Measurements from ENCODE around the gene DCAF5.
"Not testable (repeated sequence)": the region's sequence is repeated elsewhere in the genome, so short reads cannot be mapped to it uniquely, and the experiment has no call there.

Gene DCAF5

DNA sequence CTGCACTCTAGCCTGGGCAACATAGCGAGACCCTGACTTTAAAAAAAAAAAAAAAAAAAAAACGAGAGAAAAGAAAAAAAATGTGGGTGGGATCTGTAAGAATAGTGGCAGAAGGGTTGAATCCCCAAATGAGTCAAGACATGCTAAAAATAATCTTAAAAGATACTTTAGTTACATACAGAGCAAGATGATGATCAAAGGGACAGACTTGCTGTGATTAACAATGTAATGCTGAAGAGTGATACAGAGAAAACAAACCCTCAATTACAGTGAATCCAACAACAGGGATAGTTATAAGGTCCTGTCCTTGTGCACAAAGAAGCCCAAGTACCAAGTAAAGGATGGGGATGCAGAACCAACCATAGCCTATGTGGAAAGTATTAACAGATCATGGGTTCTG, 80.3 kb downstream of the DCAF5 start:
- no peak overlapping the region for H3K9ac ChIP-seq (ENCODE audit: low read depth, low read length, poor library complexity, severe bottlenecking)
- no peaks in the 10 kb centered on the region for H3K9me3 ChIP-seq (ENCODE audit: insufficient read depth, low read depth, low read length)
- TF ChIP-seq, protein P1, sequence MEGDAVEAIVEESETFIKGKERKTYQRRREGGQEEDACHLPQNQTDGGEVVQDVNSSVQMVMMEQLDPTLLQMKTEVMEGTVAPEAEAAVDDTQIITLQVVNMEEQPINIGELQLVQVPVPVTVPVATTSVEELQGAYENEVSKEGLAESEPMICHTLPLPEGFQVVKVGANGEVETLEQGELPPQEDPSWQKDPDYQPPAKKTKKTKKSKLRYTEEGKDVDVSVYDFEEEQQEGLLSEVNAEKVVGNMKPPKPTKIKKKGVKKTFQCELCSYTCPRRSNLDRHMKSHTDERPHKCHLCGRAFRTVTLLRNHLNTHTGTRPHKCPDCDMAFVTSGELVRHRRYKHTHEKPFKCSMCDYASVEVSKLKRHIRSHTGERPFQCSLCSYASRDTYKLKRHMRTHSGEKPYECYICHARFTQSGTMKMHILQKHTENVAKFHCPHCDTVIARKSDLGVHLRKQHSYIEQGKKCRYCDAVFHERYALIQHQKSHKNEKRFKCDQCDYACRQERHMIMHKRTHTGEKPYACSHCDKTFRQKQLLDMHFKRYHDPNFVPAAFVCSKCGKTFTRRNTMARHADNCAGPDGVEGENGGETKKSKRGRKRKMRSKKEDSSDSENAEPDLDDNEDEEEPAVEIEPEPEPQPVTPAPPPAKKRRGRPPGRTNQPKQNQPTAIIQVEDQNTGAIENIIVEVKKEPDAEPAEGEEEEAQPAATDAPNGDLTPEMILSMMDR (conservative IDR thresholded peaks at IDR 0.05; ENCODE audit: low read length), result no peak
- no peak for TF ChIP-seq EZH2phosphoT487 (IDR thresholded peaks at IDR 0.05; ENCODE audit: borderline replicate concordance)
- H3K4me2 ChIP-seq (ENCODE audit: low read depth, low read length, poor library complexity, severe bottlenecking), result no peak overlapping the region
- no peaks in the 10 kb centered on the region for H3K9me2 ChIP-seq (replicated peaks; ENCODE audit: low read depth, low read length)
- no peaks in the 10 kb centered on the region for H3K79me2 ChIP-seq (ENCODE audit: insufficient read depth, low read length)
- no peak overlapping the region for H3K4me3 ChIP-seq (ENCODE audit: low read length, poor library complexity, severe bottlenecking)
- no peaks in the 10 kb centered on the region for H3K27me3 ChIP-seq (ENCODE audit: insufficient read depth, low read length, poor library complexity, severe bottlenecking)
- no peaks in the 10 kb centered on the region for H3K4me1 ChIP-seq (ENCODE audit: insufficient read depth, low read length, poor library complexity, severe bottlenecking)
- peaks cover 72% of the 10 kb centered on the region; the same call in 1 of the 2 replicates for H3K36me3 ChIP-seq (ENCODE audit: insufficient read depth, low read length)
- no peak overlapping the region for H2AFZ ChIP-seq (ENCODE audit: low read length)
- H3F3A ChIP-seq (ENCODE audit: low read depth), result no peaks in the 10 kb centered on the region
- no peaks in the 10 kb centered on the region for H4K20me1 ChIP-seq (ENCODE audit: insufficient read depth, low read length, poor library complexity, severe bottlenecking)

DNA sequence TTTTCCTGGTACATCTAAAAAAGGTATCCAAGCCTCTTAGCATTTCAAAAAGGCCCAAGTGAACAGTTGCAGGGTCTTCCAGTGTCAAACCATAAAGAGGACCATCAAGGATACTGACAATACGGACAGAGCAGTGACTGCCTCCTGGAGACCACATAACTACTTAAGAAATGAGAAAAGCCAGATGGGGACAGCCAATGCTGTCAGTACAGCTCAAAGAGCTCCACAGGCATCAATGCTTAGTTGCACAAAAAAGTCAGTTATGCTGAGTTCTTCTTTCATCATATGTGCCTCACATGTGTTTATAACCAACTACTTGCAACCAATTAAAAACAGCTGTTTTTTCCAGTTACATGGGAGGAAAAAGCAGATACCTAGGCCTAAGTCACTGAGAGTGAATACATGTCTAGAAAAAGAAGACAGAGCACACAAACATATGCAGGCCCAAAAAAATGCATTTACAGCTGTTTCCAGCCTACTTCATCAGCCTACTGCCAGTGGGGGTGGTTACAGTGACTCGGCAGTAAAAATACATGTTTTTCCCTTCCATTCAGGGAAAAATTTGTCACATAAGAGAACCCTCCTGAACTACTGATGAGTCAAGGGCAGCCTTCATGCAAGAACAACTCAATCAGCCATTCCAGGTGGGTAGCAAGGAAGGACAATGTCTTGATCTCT, 84.0 kb downstream of the DCAF5 start:
- Histone ChIP-seq H3K9me2 (replicated peaks; ENCODE audit: low read depth, low read length) (no peaks in the 10 kb centered on the region), H3K4me2 (ENCODE audit: low read depth, low read length, poor library complexity, severe bottlenecking) (no peak overlapping the region), H2AFZ (ENCODE audit: low read length) (no peak overlapping the region), H3K36me3 (ENCODE audit: insufficient read depth, low read length) (peaks cover 74% of the 10 kb centered on the region; the same call in 1 of the 2 replicates), H3F3A (ENCODE audit: low read depth) (no peaks in the 10 kb centered on the region), H3K4me3 (ENCODE audit: low read length, poor library complexity, severe bottlenecking) (no peak overlapping the region), H3K79me2 (ENCODE audit: insufficient read depth, low read length) (no peaks in the 10 kb centered on the region), H3K4me1 (ENCODE audit: insufficient read depth, low read length, poor library complexity, severe bottlenecking) (no peaks in the 10 kb centered on the region), H4K20me1 (ENCODE audit: insufficient read depth, low read length, poor library complexity, severe bottlenecking) (no peaks in the 10 kb centered on the region), H3K9me3 (ENCODE audit: insufficient read depth, low read depth, low read length) (no peaks in the 10 kb centered on the region), H3K9ac (ENCODE audit: low read depth, low read length, poor library complexity, severe bottlenecking) (no peak overlapping the region), H3K27me3 (ENCODE audit: insufficient read depth, low read length, poor library complexity, severe bottlenecking) (no peaks in the 10 kb centered on the region)
- TF ChIP-seq, protein P1 (conservative IDR thresholded peaks at IDR 0.05; ENCODE audit: low read length), result no peak
- no peak for TF ChIP-seq EZH2phosphoT487 (IDR thresholded peaks at IDR 0.05; ENCODE audit: borderline replicate concordance)

DNA sequence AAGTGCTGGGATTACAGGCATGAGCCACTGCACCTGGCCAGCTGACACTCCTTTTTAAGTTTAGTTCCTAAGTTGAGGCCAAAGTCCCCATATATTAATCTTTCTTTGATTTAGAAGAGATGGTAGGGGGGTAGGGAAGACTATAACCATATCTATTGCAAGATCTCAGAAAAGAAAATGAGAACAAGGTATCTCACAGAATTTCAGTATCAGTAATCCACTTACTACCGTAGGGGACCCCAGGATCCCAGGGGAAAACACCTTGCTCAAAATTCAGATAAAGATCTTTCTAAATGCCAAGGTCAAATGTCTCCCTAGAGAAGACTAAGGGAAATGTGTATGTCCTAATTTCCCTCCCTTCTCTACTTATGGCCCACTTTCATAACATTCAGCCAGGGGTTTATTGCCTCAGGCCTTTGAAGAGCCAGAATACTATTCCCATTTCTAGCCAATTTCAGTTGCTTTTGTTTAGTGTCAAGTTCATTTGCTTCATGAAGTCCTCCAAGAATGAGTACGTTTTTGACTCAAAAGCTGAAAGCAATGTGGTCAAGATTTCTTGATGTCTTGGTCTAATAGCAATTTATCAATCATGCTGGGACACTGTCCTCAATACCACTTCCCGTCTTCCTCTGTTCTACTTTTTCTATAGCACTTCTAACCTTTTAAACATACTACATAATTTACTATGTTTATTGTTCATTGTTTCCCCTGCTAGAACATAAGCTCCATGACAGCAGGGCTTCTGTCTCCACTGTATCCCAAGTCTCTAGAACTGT, 86.3 kb downstream of the DCAF5 start:
- Histone ChIP-seq H2AFZ (ENCODE audit: low read length) (no peak overlapping the region), H3K4me3 (ENCODE audit: low read length, poor library complexity, severe bottlenecking) (no peak overlapping the region), H3K9ac (ENCODE audit: low read depth, low read length, poor library complexity, severe bottlenecking) (no peak overlapping the region), H3K27me3 (ENCODE audit: insufficient read depth, low read length, poor library complexity, severe bottlenecking) (no peaks in the 10 kb centered on the region), H3K4me1 (ENCODE audit: insufficient read depth, low read length, poor library complexity, severe bottlenecking) (no peaks in the 10 kb centered on the region), H4K20me1 (ENCODE audit: insufficient read depth, low read length, poor library complexity, severe bottlenecking) (no peaks in the 10 kb centered on the region), H3K9me2 (replicated peaks; ENCODE audit: low read depth, low read length) (no peaks in the 10 kb centered on the region), H3K79me2 (ENCODE audit: insufficient read depth, low read length) (no peaks in the 10 kb centered on the region), H3K36me3 (ENCODE audit: insufficient read depth, low read length) (peaks cover 77% of the 10 kb centered on the region; the same call in 1 of the 2 replicates), H3K9me3 (ENCODE audit: insufficient read depth, low read depth, low read length) (no peaks in the 10 kb centered on the region), H3F3A (ENCODE audit: low read depth) (no peaks in the 10 kb centered on the region), H3K4me2 (ENCODE audit: low read depth, low read length, poor library complexity, severe bottlenecking) (no peak overlapping the region)
- TF ChIP-seq, protein P1 (conservative IDR thresholded peaks at IDR 0.05; ENCODE audit: low read length), result no peak
- no peak for TF ChIP-seq EZH2phosphoT487 (IDR thresholded peaks at IDR 0.05; ENCODE audit: borderline replicate concordance)

DNA sequence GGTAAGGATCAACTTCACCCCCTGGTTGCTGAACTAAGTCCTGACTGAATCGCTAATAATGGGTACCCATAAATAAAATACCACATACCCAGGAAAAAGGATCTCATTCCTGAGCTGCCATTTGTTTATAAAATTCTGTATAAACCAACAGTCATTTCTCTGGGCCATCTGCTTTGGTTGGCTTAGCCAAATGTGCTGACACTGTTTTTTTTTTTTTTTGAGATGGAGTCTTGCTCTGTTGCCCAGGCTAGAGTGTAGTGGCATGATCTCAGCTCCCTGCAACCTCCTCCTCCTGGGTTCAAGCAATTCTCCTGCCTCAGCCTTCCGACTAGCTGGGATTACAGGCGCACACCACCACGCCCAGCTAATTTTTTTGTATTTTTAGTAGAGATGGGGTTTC, 87.0 kb downstream of the DCAF5 start:
- not testable (repeated sequence) for H3K9me2 ChIP-seq (replicated peaks; ENCODE audit: low read depth, low read length); H3K4me1 ChIP-seq (ENCODE audit: insufficient read depth, low read length, poor library complexity, severe bottlenecking); H3K79me2 ChIP-seq (ENCODE audit: insufficient read depth, low read length); H3K4me3 ChIP-seq (ENCODE audit: low read length, poor library complexity, severe bottlenecking); H3K27me3 ChIP-seq (ENCODE audit: insufficient read depth, low read length, poor library complexity, severe bottlenecking); H4K20me1 ChIP-seq (ENCODE audit: insufficient read depth, low read length, poor library complexity, severe bottlenecking); H3K9ac ChIP-seq (ENCODE audit: low read depth, low read length, poor library complexity, severe bottlenecking); H2AFZ ChIP-seq (ENCODE audit: low read length); H3K9me3 ChIP-seq (ENCODE audit: insufficient read depth, low read depth, low read length); H3K4me2 ChIP-seq (ENCODE audit: low read depth, low read length, poor library complexity, severe bottlenecking); H3F3A ChIP-seq (ENCODE audit: low read depth)
- H3K36me3 ChIP-seq (ENCODE audit: insufficient read depth, low read length), result peaks cover 79% of the 10 kb centered on the region
